NCI-H1694 treated with DMSO at 0.1 percent for 48 hours (cell line): ENCODE results near the gene CACNA1D.

Source experiments
- DNase-seq: peaks from one replicate; lab custom pipeline; 2025; lab: John Stamatoyannopoulos, UW

The CACNA1D gene

DNA sequence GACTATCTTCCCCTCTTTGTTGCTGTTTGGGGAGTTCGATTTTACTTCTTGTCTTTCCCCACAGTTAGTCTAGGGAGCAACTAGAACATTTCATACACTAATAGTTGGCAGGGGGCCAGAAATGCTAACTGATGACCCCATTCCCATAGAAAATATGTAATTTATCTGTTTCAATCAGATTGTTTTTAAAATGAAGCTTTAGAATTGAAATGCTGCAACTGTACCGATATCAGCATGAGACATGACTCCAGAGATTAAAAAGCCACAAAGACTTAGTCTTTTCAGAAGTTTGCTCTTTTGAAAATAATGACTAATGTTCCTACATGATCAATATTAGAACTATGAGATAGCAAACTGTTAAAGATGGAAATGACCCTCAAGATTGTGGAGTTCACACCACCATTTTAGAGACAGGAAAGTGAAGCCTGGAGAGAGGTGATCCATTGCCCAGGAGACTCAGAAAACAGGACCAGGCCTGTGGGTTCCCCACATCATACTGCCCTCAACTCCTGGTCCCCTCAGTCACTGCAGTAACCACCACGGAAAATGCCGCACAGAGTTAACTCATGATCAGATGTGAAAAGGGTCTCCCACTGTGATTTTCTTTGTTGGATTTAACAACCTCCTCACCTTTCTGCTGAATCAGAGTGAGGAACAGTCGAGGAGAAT, 221.5 kb downstream of the CACNA1D start:
- no peak for DNase-seq

GRCh38 chr3:53716998-53717397, 222.6 kb downstream of the CACNA1D start:
- DNase-seq: no peak

GRCh38 chr3:53718462-53718861, 224.1 kb downstream of the CACNA1D start:
- no peak for DNase-seq

GRCh38 chr3:53719796-53720195, 225.4 kb downstream of the CACNA1D start:
- no peak for DNase-seq

DNA sequence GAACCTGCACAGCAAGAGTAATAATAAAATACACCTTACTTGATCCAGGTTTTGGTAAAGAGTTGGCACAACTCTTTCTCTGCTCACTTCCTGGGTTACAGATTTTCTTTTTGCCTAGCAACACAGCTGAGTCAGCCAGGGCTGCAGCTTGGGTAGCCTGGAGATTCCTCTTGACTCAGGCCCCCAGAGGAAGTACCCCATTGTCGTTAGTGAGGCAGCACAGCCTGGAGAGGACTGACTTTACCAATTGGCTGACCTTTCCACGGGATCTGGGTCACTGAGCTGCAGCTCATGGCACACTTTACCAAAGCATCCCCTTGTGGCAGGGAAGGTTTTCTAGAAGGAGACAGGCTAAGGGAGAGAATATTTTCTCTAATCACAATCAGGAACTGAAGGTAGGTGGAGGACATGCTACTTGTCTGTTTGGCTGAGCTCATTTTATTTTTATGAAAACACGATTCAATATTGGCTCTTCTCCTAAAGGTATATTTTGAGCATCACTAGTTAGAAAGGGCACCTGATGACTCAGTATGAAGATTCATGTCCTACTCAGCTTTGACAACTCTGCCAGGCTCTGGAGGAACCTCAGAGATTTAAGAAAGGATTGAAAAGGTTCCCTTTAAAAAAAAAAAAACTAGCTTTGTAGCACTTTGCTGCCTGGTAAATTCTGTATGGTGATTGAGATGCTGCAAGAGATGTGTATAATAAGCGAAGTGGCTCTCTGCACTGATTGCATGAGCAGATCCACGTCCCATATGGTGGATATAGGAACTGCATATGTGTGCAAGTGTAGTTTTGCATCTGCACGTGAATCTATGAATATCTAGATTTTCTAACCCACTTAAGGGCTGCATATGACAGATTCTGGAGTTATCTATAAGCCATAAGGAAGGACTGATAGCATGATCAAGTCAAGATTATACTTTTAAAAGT, 227.0 kb downstream of the CACNA1D start:
- DNase-seq: no peak

- DNase-seq: no peak
Measured at GRCh38 chr3:53724566-53724965, 230.2 kb downstream of the CACNA1D start.

GRCh38 chr3:53725387-53725995, 231.1 kb downstream of the CACNA1D start:
- DNase-seq: no peak

DNA sequence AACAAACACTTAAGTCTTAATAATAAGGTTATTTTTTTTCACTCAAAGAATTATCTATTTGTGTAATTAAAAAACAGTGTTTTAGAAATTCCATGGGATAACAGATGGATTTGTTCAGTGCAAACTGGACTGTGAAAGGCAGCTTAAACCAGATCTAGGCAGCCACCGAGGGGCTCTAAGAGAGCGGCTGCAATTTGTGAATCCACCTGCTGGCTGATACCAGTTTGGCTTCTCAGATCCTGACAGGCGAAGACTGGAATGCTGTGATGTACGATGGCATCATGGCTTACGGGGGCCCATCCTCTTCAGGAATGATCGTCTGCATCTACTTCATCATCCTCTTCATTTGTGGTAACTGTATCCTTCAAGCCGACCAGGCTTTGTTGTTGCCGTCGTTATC, 232.2 kb downstream of the CACNA1D start:
- DNase-seq: no peak

DNA sequence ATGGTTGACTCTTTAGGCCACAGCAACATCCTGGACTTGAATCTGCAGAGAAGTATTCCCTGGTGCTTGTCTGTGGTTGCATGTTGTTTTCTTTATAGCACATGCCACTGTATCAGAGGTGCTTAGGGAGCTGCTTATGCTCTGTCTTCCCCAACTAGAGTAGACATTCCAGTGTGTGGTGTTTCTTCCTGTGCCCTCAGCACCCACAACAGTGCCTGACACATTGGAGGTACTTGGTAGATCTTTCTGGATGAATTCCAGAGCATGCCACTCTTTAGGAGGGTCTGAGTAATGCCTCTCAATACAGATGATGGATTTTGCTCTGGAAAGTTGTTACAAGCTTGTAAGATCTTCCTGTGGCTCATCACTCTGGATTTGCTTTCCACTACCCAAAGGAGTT, 234.2 kb downstream of the CACNA1D start:
- no peak for DNase-seq

- no peak for DNase-seq
Measured at GRCh38 chr3:53729159-53729558, 234.7 kb downstream of the CACNA1D start.

DNA sequence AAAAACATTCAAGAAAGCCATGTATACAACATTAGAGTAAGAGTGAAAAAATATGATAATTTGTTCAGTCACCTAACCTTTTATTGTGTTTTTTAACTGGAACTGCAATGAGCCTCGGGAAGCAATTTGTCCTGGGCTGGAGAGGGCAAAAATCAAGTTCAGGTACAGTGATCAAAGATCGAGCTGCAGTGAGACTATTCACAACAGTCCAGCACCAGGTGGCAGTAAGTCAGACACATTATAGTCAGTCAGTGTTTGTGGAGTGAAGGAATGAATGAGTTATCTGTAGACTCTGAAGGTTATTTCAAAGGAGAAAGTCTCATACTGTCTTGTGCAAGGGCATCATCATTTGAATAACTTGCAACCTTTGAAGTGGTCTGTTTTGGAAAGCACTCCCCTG, 235.2 kb downstream of the CACNA1D start:
- no peak for DNase-seq

- DNase-seq: no peak
Measured at GRCh38 chr3:53730576-53730975, 236.2 kb downstream of the CACNA1D start.

DNA sequence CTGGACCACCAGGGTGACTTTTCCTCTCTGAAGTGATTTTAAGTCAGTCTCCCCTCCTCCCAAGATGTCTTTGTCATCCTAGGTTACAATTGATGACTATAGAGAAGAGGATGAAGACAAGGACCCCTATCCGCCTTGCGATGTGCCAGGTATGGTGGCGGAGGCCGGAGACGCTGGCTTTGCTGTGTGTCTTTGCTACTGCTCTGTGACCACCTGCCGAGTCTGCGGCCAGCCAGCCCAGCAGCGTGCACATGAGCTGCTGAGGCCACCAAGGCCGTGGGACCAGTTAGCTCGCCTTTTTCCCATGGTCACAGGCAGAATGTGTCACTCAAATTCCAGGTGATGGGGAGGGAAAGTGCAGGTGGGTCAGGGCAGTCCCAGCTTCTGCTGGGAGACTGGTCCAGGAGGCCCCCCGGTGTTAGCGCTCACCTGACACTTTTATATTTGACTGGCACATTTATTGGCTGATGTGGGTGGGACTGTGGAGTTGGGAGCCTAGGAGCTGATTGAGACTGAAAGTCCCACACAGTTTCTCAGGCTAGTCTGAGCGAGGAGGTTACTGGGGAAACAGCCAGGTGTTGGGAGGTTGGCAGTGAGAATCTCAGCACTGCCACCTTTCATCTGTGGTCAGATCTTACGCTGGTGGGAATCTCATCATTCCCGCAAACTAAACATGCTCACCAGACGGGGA, 237.7 kb downstream of the CACNA1D start:
- DNase-seq: no peak

DNA sequence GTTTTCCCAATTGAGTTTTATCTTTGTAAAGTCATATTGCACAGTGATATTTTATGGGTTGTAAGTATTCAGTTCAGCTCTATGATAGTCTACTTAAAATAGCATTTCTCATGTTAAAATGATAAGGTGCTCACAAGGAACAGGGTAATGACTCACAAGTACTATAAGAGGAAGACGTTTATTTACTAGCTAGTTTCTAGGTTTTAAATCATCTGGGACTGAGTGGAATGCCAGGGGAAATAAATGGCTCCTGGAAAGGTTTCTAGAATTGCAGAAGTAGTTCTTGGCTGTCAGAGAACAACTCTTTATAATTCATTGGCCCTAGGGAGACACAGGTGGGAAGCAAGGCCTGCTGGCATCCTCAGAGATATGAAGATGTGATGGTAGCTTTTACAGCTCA, 239.0 kb downstream of the CACNA1D start:
- DNase-seq: no peak

DNA sequence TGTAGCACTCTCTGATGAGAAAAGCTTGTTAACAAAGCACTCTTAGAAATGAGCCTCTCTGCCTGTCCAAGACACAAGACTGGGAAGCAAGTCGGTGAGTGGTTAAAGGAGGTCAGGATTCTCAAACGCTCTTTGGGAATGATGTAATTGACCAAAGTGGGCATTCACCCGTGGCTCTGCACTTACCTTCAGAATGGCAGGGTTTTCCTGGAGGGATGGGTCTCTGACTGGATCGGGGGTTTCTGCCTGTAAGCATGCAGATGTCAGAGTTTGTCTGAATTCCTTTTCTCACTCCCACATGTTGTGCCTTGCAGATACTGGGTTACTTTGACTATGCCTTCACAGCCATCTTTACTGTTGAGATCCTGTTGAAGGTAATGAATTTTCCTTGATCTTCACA, 245.6 kb downstream of the CACNA1D start:
- DNase-seq: no peak

GRCh38 chr3:53740956-53741355, 246.5 kb downstream of the CACNA1D start:
- DNase-seq: no peak

DNA sequence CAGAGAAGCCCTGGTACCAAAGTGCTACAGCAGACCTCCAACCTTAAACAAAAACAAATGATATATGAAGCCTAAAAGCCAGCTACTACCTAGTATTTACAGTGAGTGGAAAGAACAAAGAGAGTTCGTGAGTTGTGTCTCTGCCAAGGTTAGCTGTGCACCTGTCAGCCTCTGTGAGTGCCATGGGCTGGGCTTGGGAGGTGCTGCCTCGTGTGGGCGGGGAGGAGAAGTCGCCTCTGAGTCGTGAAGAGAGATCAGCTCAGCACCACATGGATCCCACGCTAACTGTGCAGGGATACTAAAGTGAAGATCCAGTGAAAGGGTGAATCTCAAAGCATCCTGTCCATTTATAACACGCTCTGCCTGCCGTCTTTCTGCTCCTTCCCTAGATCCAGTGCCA, 249.9 kb downstream of the CACNA1D start:
- no peak for DNase-seq

DNA sequence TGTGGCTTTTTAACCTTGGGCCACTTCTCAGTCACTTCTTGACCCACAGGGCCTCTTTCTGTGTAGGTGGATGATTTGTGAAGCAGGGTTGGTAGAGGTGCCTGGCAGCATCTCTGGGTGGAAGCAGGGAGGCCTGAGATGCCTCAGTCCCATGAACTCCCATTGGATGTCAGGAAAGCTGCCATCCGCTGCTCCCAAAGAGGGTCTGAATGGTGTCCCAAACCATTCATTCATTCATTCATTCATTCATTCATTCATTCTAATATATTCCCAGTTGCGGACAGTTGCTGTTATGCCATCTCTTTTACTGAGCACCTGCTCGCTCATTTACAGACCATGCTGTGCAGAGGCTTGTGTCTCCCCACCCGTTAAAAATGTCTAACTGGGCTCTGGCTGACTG, 253.1 kb downstream of the CACNA1D start:
- DNase-seq: no peak

GRCh38 chr3:53748512-53749271, 254.3 kb downstream of the CACNA1D start:
- no peak for DNase-seq

- DNase-seq: no peak
Measured at GRCh38 chr3:53749448-53749847, 255.0 kb downstream of the CACNA1D start.
